WI38 (cell line): Measurements from ENCODE around the gene BPIFB6.
"Not testable (repeated sequence)": the region's sequence is repeated elsewhere in the genome, so short reads cannot be mapped to it uniquely, and the experiment has no call there.

ENCODE experiments used
- H3K4me3 ChIP-seq: 2 replicates; pipeline ENCODE4 v1.5.1; 2011; ENCODE audit warnings: low read depth, mild to moderate bottlenecking, control low read depth, low read length
- TF ChIP-seq, protein P1 (sequence below): IDR thresholded peaks from 2 replicates; pipeline ENCODE4 v1.5.1; 2012; ENCODE audit warnings: low read depth, mild to moderate bottlenecking, control low read depth, low read length

Gene BPIFB6

DNA sequence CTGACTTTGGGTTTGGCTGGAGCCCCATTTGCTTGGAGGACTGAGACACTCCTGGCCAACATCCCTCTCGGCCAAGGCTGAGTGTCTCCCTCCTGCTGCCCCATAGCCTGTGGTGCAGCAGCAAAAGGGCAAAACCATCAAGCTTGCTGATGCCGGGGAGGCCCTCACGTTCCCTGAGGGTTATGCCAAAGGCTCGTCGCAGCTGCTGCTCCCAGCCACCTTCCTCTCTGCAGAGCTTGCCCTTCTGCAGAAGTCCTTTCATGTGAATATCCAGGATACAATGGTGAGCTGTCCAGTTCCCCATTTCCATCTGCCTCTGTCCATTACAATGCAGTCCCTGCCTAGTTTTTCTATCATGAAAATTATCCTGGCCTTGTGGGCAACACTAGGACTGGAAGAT, 6.0 kb downstream of the BPIFB6 start:
- H3K4me3 ChIP-seq = no peak overlapping the region
- TF ChIP-seq, protein P1, sequence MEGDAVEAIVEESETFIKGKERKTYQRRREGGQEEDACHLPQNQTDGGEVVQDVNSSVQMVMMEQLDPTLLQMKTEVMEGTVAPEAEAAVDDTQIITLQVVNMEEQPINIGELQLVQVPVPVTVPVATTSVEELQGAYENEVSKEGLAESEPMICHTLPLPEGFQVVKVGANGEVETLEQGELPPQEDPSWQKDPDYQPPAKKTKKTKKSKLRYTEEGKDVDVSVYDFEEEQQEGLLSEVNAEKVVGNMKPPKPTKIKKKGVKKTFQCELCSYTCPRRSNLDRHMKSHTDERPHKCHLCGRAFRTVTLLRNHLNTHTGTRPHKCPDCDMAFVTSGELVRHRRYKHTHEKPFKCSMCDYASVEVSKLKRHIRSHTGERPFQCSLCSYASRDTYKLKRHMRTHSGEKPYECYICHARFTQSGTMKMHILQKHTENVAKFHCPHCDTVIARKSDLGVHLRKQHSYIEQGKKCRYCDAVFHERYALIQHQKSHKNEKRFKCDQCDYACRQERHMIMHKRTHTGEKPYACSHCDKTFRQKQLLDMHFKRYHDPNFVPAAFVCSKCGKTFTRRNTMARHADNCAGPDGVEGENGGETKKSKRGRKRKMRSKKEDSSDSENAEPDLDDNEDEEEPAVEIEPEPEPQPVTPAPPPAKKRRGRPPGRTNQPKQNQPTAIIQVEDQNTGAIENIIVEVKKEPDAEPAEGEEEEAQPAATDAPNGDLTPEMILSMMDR = no peak

DNA sequence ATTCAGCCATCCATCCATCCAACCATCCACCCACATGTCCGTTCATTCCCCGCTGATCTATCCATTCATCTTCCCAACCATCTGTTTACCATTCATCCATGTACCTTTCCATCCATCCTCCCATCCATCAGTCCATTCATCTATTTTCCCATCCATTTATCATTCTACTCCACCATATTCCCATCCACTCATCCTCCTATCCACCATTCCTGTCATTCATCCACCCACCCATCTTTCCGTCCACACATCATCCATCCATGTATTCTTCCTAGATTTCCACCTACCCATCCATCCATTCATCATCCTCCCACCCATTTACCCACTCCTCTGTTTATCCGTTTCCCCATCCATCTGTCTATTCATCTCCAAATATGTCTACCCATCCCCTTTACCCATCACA, 6.8 kb downstream of the BPIFB6 start:
- H3K4me3 ChIP-seq = no peak overlapping the region
- TF ChIP-seq, protein P1 = no peak

DNA sequence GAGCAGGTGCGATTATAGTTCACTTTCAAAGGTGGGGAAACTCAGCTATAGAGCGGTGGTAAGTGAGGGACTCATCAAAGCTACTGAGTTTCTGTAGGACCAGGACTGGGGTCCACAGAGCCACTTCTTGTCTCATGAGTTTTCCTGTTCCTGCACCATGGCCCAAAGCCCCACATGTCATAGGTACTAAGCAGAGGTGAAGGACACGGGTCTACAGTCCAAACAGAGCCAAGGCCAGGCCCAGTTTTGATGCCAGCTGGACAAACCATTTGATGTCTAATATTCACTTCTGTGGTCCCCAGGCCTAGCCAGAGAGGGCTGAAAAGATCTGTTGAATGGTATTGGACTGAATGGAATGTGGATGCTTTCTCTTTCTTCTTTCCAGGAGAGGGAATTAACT, 11.0 kb downstream of the BPIFB6 start:
- no peak overlapping the region for H3K4me3 ChIP-seq
- TF ChIP-seq, protein P1 = no peak

DNA sequence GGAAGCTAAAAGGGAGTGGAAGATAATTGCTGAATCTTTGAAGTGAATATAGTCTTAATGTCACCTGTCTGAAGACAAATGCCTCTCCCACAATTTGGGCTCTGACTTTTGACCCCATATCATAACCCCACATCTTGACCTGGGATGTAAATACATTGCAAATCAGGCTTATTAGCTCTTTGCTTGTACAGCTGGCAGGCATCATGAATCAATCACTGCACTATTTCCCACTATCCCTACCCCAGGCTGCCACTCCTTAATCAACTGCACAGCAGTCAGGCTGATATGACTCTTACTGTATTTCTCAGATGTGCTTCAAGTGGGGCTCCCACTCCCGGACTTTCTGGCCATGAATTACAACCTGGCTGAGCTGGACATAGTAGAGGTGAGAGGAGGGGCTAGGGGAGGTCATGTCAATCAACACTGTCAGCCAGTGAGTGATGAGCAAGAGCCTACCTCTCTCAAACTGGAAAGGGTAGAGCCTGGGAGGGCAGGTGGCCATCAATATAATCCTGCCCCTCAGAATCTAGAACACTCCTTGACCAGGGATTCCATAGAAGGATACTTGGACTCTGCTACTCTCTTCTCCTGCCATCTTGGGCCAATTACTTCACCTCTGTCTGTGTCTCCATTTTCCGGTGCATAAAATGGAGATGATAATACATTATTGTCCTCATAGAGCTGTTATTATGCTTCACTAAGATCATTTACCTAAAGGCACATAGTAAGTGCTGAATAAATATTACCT, 11.7 kb downstream of the BPIFB6 start:
- TF ChIP-seq, protein P1 = no peak
- H3K4me3 ChIP-seq = no peak overlapping the region

DNA sequence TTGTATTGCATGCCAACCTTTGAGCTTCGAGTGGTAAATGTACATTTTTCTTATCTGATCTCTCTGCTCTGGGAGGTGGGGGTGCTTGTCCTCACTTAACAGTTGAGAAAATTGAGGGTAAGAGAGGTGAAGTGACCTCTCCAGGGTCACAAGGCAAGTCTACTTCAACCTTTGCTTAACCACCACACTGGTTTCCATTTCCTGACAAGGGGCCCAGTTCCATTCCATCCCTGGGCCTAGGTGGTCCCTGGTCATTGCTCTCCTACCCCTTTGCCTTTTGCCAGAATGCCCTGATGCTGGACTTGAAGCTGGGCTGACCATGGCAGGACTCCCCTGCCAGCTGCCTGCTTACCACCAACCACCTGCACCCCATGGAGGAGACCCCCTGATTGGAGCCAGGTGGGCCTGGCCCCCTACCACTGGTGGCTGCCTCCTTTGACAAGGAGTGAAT, 12.3 kb downstream of the BPIFB6 start:
- TF ChIP-seq, protein P1 = no peak

DNA sequence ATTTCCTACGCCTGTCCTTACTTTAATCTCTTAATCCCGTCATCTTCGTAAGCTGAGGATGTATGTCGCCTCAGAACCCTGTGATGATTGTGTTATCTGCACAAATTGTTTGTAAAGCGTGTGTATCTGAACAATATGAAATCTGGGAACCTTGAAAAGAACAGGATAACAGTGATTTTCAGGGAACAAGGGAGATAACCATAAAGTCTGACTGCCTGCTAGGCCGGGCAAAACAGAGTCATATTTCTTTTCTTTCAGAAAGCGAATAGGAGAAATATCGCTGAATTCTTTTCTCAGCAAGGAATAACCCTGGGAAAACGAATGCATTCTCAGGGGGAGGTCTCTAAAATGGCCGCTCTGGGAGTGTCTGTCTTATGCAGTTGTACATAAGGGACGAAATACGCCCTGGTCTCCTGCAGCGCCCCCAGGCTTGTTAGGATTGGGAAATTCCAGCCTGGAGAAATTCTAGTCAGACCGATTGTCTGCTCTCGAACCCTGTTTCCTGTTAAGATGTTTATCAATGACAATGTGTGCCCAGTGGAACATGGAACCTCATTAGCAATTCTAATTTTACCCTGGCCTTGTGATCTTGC, 13.8 kb downstream of the BPIFB6 start:
- H3K4me3 ChIP-seq = not testable (repeated sequence)

More for the DNA sequence above, 12.3 kb downstream of the BPIFB6 start:
- H3K4me3 ChIP-seq = no peak overlapping the region

DNA sequence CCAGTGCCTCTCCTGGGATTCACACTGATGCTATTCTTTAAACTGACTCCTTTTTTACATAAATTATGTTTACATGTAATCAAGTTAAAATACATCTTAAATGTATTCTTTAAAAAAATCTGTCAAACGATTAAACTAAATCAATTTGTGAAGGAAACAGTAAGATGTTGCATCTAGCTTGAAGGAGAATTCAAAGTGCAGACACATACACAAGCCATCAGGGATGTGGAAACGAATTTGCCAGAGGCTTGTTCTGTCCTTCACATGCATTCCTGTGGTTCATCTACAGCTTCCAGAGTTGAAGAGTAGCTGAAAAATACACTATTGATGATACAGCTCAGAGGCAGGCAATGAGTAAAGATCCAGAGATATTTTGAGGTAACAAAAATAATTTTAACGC, 15.0 kb downstream of the BPIFB6 start:
- no peak overlapping the region for H3K4me3 ChIP-seq
- TF ChIP-seq, protein P1 = no peak
